PFSK-1 (cell line): ENCODE results near the gene GMDS.

Experiments
- FOXP2 ChIP-seq: optimal IDR thresholded peaks from 2 replicates; pipeline ENCODE3; 2011; ENCODE audit warnings: borderline replicate concordance, control low read depth, inconsistent platforms; ENCODE audit not compliant: insufficient read depth; ENCODE audit errors: extremely low read length, extremely low read depth
- POLR2AphosphoS5 ChIP-seq: IDR thresholded peaks from 2 replicates; pipeline ENCODE4 v1.6.1; 2012; ENCODE audit warnings: low read depth, mild to moderate bottlenecking, control low read depth, low read length, moderate library complexity
- REST ChIP-seq, 2 experiments: IDR thresholded peaks; 2 replicates each; pipeline versions ENCODE4 v1.6.1 to v1.8.0; 2011 to 2012; ENCODE audit warnings: low read depth in 2 of 2, low read length in 2 of 2, control low read depth in 1 of 2, inconsistent platforms in 1 of 2, mild to moderate bottlenecking in 1 of 2, moderate library complexity in 1 of 2; ENCODE audit not compliant: insufficient read depth in 1 of 2
- SIN3A ChIP-seq: IDR thresholded peaks from 2 replicates; pipeline ENCODE4 v1.6.1; 2012; ENCODE audit warnings: mild to moderate bottlenecking, low read length, moderate library complexity, borderline replicate concordance; ENCODE audit not compliant: insufficient read depth
- TAF1 ChIP-seq: IDR thresholded peaks from 2 replicates; pipeline ENCODE4 v1.6.1; 2012; ENCODE audit warnings: low read length, control low read depth, borderline replicate concordance; ENCODE audit not compliant: insufficient read depth

GRCh38 chr6:1821164-1821512 is 424.3 kb downstream of the GMDS start:
- TF ChIP-seq POLR2AphosphoS5 (no peak), FOXP2 (no peak), REST (IDR thresholded peaks at IDR 0.05; ENCODE audit: insufficient read depth in 1 of 2, low read depth in 2 of 2, low read length in 2 of 2) (no peak), SIN3A (no peak), TAF1 (no peak)
